SHP77 treated with DMSO at 0.1 percent for 48 hours (cell line): ENCODE data around the gene PCSK5.
"Not testable (repeated sequence)": the region's sequence is repeated elsewhere in the genome, so short reads cannot be mapped to it uniquely, and the experiment has no call there.

Experiments used
- DNase-seq: peaks from one replicate; lab custom pipeline; 2025; lab: John Stamatoyannopoulos, UW

The PCSK5 gene

GRCh38 chr9:75889977-75890471 is 449 bp upstream of the PCSK5 start:
- peak; percentile 7 for DNase-seq

- no peak for DNase-seq
Observed at GRCh38 chr9:75891277-75891741, 836 bp downstream of the PCSK5 start.

GRCh38 chr9:75891771-75892215 is 1.3 kb downstream of the PCSK5 start:
- DNase-seq = no peak

- no peak for DNase-seq
Observed at GRCh38 chr9:75892216-75892911, 1.9 kb downstream of the PCSK5 start.

- DNase-seq = no peak
Observed at GRCh38 chr9:75893106-75893505, 2.6 kb downstream of the PCSK5 start.

- DNase-seq = no peak
Observed at GRCh38 chr9:75894566-75894965, 4.1 kb downstream of the PCSK5 start.

GRCh38 chr9:75895112-75895511 is 4.6 kb downstream of the PCSK5 start:
- DNase-seq = no peak

- DNase-seq = no peak
Observed at GRCh38 chr9:75896193-75896592, 5.7 kb downstream of the PCSK5 start.

- not testable (repeated sequence) for DNase-seq
Observed at GRCh38 chr9:75900893-75901524, 10.5 kb downstream of the PCSK5 start.

- no peak for DNase-seq
Observed at GRCh38 chr9:75903785-75904360, 13.4 kb downstream of the PCSK5 start.

- DNase-seq = no peak
Observed at GRCh38 chr9:75904364-75904763, 13.9 kb downstream of the PCSK5 start.

GRCh38 chr9:75906531-75906930 is 16.1 kb downstream of the PCSK5 start:
- DNase-seq = no peak

- no peak for DNase-seq
Observed at GRCh38 chr9:75907329-75907728, 16.9 kb downstream of the PCSK5 start.

- no peak for DNase-seq
Observed at GRCh38 chr9:75907923-75908322, 17.4 kb downstream of the PCSK5 start.

- peak; percentile 20 for DNase-seq
Observed at GRCh38 chr9:75909776-75910175, 19.3 kb downstream of the PCSK5 start.

- no peak for DNase-seq
Observed at GRCh38 chr9:75910731-75911130, 20.3 kb downstream of the PCSK5 start.

- no peak for DNase-seq
Observed at GRCh38 chr9:75911390-75911789, 20.9 kb downstream of the PCSK5 start.

GRCh38 chr9:75912951-75913350 is 22.5 kb downstream of the PCSK5 start:
- no peak for DNase-seq

- DNase-seq = no peak
Observed at GRCh38 chr9:75914002-75914401, 23.5 kb downstream of the PCSK5 start.

- DNase-seq = no peak
Observed at GRCh38 chr9:75914883-75915452, 24.5 kb downstream of the PCSK5 start.

GRCh38 chr9:75918154-75918553 is 27.7 kb downstream of the PCSK5 start:
- no peak for DNase-seq

- DNase-seq = no peak
Observed at GRCh38 chr9:75918909-75919308, 28.4 kb downstream of the PCSK5 start.
